ENCODE data around the gene MAEA.

MAEA gene

DNA sequence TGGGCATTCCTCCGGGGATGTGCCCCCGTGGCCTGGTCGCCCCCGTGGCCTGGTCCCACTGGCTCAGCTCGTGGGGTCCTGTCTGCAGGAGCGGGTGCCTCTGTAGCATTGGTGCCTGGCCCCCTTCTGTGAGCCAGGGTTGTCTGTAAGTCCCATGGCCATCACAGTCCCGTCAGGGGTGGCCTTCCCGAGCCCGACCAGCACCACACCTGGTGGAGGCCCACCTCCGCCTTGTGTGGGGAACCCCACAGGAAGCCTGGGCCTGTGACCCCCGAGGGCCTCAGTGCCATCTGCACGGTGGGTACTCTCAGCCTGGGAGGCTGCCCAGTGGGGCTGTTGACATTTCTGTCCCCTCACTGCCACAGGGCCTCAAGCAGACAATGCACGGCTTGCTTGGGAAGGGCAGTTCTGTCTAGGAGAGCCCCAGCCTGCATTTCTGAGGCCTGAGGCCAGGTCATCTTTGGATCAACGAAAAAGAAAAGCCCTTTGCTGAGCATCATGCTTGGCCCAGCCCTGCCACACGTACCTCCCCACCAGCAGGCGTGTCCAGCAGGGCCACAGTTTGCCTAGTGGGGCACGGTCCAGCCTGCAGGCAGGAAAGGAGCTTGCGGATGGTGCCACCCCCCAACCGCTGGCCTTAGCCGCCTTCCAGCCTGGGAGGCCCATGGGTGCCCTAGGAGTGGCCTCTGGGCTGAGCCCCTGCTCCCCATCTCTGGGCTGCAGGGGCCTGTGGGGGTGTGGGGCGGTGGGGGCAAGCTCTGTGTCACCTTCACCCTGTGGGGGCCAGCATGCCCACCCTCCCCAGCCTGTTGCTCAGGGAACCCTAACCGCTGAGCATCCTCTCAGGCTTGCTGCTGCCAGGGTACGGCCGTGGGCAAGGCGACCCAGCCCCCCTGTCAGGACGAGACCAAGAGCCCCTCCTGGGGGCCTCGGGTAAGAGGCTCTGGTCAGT is 93.4 kb downstream of the MAEA start:
- DNase-seq = no peak

DNA sequence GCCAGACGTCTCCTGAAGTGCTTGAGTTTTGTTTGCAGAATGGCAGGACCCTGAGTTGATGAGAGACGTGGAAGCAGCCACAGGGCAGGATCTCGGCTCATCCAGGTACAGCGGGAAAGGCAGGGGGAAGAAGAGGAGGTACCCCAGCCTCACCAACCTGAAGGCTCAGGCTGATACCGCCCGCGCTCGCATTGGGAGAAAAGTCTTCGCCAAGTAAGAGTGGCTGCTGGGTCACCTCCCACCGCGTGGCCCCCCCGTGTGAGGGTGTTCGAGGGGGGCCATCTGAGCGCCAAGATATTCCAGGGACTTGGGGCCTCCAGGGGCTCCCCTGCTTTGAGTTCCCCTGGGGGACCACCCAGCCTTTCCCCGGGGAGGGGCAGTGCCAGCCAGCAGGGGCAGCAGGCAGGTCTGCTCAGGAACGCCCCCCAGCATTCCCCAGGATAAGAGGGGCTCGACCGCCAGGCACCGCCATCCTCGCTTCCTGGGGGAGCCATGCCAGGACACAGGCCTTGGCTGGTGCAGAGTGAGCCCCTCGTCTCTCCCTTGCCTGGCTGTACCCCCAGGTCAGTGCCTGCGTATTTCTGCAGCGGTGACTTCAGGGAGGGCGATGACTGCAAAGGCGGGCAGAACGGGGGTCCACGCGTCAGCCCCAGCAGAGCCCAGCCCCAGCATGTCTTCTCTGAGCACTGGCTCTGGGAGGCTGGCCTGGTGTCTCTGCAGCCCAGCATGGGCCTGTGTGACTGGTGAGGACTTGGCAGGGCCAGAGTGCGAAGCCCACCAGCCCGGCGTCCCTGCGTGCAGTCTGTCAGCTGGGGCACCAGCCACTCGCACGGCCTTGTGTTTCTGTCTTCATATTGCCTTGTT is 94.3 kb downstream of the MAEA start:
- no peak for DNase-seq

DNA sequence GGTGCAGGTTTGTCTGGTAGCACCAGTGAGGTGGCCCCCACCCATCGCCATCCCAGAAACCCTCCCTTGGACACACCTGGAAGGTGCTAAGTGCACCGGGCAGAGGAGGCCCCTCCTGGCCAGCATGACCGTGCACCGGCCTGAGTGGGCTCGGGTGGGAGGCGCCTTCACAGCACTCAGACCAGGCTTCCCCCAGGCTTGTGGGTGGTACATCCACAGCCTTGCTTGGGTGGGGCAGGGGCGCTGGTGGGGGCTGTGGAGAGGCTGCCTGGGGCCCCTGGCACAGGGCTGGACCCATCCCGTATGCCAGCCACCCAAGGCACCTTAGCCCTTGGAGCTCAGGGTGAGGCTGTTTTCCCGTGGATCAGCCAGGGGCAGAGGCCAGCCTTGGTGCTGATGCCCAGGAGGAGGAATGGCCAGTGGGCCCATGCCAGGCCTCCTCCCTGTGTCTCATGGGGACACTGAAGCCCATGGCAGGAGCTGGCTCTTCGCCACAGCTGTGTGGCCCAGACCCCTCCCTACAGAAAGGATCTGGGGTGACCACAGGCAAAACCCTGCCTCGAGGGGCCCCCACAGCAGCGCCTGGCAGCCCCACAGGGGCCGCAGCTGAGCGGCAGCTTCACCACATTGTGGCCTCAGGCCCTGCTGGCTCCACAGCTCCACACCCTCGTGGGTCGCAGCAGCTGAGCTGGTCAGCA is 95.1 kb downstream of the MAEA start:
- DNase-seq = no peak

DNA sequence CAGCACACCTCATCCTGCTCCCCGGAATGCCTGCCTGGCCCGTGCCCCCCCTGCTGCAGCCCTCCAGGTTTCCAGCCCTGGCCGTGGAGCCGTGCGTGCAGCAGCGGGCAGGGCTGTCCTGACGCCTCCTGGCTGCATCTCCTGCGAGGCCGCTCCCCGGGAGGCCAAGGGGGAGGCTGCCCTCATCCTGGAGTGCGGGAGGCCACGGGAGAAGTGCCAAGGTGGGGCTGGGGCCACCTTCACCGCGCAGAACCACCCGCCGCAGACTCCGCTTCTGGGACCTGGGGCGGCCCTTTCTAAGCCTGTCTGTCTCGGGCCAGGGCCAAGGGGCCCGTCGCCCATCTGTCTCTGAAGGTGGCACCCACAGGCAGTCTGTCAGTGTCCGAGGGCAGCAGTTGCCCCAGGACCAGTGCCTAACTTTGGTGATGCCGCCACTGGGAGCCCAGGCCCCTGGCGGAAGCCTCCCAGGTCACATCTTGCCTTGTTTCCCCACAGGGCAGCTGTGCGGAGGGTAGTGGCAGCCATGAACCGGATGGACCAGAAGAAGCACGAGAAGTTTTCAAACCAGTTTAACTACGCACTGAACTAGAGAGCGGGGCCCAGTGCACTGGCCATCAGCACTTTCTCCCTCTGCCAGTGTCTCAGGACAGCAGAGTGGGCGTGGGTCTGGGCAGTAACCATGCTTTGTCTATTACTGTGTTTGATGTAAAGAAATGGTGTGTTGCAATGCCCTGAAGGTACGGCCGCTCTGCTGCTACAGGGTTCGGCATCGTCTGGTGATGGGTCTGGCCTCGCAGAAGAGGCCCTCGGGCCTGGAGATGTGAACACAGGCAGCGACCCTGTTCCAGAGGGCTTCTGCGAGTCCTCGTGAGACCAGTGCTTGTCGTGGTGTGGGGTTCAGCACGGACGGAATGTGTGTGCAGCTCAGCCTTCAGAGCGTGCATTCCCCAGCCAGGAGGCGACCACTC is 96.0 kb downstream of the MAEA start:
- DNase-seq = no peak
